Measurements from ENCODE around the gene FAM89B.

DNA sequence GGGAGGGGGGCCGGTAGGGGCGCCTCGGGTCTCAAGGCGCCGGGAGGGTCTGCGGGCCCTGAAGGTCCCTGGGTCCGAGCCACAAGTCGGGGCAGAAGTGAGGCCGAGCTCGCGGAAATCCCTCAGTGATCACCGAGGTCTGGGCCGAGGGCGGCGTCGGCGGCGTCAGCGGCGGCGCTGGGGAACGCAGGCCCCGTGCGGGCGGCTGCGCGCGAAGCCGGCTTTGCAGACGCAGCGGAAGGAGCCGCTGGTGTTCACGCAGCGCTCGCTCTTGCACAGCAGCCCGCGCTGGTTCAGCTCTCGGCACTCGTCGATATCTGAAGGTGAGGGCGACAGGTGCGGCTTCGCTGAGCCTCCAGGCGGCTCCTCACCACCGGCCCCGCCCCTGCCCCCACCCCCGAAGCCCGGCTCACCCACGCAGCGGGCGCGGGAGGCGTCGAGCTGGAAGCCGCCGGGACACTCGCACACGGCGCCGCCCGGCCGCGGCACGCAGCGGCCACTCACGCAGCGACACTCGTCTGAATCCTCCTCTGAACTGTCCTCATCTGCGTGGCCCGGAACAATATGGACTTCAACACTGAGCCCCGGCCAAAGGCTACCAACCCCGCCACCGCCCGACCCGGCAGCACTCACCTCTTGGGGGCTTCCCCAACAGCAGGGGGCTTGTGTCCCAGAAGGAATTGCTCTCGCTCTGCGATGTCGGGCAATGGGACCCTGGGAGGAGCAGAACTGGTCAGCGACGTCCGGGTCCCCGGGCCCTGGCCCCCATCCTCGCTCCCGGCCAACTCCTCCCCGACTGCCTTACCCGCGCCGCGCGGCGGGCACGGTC lies 33.2 kb upstream of the FAM89B start:
- TF ChIP-seq, protein P1, sequence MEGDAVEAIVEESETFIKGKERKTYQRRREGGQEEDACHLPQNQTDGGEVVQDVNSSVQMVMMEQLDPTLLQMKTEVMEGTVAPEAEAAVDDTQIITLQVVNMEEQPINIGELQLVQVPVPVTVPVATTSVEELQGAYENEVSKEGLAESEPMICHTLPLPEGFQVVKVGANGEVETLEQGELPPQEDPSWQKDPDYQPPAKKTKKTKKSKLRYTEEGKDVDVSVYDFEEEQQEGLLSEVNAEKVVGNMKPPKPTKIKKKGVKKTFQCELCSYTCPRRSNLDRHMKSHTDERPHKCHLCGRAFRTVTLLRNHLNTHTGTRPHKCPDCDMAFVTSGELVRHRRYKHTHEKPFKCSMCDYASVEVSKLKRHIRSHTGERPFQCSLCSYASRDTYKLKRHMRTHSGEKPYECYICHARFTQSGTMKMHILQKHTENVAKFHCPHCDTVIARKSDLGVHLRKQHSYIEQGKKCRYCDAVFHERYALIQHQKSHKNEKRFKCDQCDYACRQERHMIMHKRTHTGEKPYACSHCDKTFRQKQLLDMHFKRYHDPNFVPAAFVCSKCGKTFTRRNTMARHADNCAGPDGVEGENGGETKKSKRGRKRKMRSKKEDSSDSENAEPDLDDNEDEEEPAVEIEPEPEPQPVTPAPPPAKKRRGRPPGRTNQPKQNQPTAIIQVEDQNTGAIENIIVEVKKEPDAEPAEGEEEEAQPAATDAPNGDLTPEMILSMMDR (IDR thresholded peaks at IDR 0.05; ENCODE audit: poor library complexity, severe bottlenecking): peak; percentile 16
- TF ChIP-seq POLR2AphosphoS5 (IDR thresholded peaks at IDR 0.05): peak; percentile 14
- TF ChIP-seq EZH2 (IDR thresholded peaks at IDR 0.05; ENCODE audit: borderline replicate concordance, insufficient read depth, low read length, poor library complexity, severe bottlenecking): no peak
- no peak for TF ChIP-seq REST (IDR thresholded peaks at IDR 0.05; ENCODE audit: borderline replicate concordance)

Measured in neural cell (in vitro differentiated cells).